Measurements from ENCODE around the gene NOTCH1.
"Not testable (repeated sequence)": the region's sequence is repeated elsewhere in the genome, so short reads cannot be mapped to it uniquely, and the experiment has no call there.

Gene NOTCH1

DNA sequence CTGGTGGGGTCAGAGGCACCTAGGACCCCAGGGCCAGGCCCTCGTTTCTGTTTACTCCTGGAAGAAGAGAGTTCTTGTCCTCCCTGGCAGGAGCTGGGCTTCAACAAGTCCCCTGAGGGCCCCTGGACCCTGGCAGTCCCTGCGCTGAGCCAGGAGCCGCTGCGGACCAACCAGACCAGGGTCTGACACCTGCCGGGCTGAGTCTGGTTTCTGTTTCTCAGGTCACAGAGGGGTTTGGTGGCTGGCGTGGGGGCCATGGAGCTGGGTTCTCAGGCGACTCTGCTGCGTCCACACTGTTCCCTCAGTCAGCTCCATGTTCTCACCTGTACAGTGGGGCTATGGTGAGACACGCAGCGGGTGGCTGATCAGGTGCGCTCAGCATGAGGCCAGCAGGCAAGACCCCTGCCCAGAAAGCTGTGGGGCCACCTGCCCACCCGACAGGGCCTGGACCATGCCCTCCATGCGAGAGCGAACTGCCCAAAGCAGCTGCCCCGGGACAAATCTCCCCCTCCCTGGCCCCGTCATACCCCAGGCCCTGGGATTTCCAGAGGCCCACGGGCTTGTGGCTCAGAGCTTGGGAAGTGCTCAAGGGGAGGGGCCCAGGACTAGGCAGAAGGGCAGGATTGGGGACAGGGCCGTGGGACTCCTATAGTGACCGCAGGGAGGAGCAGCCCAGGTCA lies 17.9 kb upstream of the NOTCH1 start:
- DNase-seq, result no peak

- no peak for DNase-seq
Observed at GRCh38 chr9:136562746-136563495, 17.1 kb upstream of the NOTCH1 start.

- DNase-seq, result no peak
Observed at GRCh38 chr9:136561779-136562178, 15.9 kb upstream of the NOTCH1 start.

- DNase-seq, result no peak
Observed at GRCh38 chr9:136560586-136560985, 14.7 kb upstream of the NOTCH1 start.

- DNase-seq, result not testable (repeated sequence)
Observed at GRCh38 chr9:136559371-136559770, 13.5 kb upstream of the NOTCH1 start.

DNA sequence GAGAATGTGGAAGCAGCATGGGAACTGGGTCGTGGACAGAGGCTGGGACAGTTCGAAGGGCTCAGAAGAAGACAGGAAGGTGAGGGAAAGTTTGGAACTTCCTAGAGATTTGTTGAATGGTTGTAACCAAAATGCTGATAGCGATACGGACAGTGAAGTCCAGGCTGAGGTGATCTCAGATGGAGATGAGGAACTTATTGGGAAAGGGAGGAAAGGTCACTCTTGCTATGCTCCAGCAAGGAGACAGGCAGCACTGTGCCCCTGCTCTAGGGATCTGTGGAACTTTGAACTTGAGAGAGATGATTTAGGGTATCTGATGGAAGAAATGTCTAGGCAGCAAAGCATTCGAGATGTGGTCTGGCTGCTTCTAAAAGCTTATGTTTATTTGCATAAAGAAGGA lies 13.0 kb upstream of the NOTCH1 start:
- not testable (repeated sequence) for DNase-seq

DNA sequence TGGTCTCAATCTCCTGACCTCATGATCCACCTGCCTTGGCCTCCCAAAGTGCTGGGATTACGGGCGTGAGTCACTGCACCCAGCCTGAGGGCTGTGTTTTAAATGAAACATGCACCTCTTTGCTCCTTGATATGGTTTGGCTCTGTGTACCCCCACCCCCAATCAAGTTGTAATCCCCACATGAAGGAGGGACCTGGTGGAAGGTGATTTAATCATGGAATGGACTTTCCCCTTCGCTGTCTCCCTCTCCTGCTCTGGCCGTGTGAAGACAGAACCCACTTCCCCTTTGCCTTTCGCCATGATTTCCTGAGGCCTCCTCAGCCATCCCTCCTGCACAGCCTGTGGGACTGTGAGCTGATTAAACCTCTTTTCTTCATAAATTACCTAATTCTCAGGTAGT lies 12.5 kb upstream of the NOTCH1 start:
- no peak for DNase-seq

DNA sequence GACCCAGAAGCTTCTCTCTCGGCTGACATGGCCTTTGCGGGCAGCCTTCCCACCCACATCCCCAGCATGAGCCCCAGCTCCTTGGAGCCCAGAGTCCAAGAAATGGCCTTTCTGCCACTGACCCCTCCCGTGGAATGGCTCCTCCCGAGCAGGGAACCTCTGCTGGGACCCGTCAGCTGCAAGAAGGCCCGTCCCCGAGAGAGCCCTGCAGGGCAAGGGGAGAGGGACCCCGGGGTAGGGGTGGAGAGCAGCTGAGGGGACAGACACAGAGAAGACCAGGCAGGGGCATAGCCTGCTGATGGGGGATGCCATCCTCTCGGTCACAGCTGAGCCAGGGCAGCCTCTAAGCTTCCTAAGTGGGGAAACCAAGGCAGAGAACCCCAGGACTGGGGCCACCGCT lies 11.2 kb upstream of the NOTCH1 start:
- no peak for DNase-seq

DNA sequence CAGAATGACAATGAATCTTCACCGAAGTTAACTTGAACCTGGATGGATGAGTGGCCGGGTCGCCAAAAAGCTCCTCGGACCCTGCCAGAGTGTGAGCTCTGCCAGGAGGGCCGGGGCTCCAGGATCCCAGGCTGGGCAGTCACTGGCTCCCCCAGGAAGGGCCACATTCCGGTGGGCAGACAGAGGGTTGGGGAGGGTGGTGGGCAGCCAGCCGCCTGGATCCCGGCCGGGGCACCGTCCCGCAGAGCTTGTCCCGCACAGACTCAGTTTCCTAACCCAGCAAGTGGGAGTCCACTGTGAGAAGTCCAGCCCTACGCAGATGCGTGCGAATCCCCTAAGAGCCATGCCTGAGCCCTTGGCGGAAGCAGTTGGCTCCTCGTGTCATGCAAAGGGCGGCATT lies 10.3 kb upstream of the NOTCH1 start:
- no peak for DNase-seq

- DNase-seq, result no peak
Observed at GRCh38 chr9:136554870-136555269, 9.0 kb upstream of the NOTCH1 start.

DNA sequence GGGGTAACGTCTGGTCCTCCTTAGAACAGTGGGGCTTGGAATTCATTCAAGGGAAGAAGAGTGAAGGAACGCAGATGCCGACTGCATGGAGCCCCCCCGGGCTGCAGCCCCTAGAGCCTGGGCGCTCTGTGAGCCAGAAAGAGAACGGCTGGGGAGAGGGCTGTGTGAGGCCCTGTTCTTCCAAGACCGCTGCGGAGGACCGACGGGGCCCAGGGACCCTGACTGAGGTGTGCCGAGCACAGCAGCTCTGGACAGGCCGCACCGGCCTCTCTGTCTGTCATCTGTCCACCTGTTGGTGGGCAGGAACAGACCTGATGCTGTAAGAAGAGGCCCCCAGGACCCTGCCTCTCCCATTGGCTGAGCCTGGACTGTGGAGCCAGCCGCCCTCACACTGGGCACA lies 7.7 kb upstream of the NOTCH1 start:
- DNase-seq, result no peak

- no peak for DNase-seq
Observed at GRCh38 chr9:136552117-136552703, 6.4 kb upstream of the NOTCH1 start.

- DNase-seq, result no peak
Observed at GRCh38 chr9:136551401-136552116, 5.7 kb upstream of the NOTCH1 start.

DNA sequence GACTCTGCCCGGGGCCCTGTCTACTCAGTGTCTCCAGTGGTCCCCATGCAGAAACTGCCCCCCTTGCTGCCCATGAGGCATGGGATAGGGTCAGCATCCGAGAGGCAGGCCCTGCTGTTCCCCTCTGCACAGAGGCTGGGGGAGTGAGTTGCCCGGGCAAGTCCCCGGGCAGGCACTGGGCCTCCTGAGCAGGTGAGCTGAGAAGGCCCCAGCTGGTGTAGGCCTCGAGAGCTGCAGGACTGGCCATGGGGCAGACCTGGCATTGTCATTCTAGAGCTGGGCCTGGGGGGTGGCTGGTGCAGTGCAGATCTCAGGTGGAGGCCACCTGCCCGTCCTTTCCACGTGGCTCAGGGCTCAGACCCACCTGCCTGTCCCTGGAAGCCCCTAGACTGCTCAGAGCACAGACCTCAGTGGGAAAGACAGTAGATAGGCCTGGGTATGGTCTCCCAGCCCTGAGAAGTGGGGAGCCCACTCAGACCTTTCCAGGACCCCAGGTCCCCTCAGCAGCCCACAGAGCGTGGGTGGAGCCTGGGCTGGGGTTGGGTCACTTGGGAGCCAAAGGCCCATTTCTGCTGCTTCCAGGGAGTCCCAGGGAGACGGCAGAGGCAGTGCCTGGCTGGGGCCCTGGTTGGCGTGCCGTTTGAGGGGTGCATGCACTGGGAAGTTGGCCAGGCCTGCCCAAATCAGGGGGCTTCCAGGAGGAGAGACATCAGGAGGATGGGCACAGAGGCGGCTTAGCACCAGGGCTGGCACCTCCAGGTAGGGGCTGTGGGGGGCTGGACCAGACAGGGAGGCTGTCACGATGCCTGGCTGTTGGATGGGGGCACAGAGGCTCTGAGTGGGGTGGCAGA lies 4.8 kb upstream of the NOTCH1 start:
- no peak for DNase-seq

DNA sequence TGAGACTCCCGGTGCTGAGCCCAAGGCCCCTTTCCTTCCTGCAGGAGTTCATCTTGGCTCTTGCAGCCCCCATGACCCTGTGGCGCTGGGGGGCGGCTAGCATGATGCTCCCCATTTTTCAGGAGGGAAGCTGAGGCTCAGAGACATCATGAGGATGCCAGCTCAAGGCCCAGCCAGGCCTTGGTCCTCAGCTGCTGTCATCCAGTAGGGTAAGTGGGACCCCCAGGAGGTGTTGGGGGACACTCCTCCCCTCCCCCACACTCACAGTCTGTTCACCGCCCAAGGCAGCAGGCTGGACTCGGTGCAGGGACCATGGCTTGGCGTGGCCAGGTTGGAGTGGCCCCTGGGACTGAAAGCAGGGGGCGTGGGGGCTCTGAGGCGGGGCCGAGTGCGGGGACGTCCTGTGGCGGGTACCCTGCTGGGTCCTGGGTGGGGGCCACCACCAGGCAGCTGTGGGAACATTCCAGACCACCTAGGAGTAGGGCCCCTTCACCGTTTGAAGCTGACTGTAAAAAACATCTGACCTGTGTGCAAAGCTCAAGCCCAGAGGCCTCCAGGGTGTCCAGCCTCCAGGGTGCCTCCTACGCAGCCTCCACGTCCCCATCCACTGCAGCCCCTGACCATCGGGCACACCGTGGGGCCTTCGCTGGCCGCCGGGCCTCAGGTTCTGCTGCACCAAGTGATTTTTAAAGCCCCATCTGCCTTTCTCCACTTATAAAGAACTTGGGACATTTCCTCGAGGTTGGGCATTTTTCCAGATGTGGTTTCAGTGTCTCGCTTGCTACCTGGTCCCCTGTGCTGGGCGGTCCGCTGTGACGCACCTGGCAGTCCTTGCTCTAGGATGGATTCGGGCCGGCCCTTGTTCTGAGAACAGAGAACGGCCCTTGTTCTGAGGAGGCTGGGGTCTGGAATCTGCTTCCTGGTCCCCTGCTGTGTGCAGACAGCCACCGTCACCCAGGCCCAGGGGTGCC lies 3.4 kb upstream of the NOTCH1 start:
- no peak for DNase-seq

DNA sequence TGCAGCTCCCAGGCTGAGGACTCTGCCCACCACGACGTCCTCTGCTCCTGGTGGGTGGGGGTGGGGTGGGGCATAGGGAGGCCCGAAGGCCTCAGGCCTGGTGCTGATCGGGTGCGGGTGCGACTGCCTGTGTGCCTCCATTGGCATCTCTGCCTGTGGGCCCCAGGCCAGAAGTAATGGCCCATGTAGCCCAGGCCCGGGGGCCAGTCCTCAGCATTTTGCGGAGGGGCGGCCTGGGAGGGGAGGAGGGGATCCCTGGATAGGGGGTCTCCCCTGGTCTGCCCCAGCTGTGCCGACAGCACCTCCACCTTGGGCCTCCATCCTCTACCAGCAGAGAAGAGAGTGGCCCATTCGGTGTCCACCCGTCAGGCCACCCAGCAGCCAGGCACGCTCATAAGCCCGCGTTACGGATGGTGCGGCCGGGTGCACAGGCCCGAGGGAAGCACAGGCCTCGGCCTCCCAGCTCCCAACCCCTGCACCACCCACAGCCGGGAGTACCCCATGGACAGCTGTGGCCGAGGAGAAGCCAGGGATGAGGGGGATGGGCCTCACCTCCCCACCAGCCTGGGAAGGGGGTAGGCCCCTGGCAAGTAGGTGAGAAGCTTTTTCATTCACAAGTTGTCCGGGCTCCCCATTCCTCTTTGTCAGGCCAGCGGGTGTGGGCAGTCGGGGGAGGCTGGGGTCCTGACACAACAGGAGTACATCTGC lies 1.8 kb upstream of the NOTCH1 start:
- DNase-seq, result no peak

- DNase-seq, result no peak
Observed at GRCh38 chr9:136546697-136547501, 1.1 kb upstream of the NOTCH1 start.

DNA sequence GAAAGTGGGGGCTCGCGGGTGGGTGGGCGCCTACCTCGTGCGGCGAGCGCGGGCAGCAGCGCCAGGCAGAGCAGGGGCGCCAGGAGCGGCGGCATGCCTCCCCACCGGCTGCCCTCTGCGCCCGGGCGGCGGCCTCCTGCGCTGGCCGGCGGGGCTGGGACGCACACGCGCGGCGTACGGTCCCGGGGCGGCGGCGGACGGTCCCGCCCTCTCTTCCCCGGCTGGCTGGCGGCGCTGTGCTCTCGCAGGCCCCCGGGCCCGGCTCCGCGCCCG lies 220 bp downstream of the NOTCH1 start:
- no peak for DNase-seq

DNA sequence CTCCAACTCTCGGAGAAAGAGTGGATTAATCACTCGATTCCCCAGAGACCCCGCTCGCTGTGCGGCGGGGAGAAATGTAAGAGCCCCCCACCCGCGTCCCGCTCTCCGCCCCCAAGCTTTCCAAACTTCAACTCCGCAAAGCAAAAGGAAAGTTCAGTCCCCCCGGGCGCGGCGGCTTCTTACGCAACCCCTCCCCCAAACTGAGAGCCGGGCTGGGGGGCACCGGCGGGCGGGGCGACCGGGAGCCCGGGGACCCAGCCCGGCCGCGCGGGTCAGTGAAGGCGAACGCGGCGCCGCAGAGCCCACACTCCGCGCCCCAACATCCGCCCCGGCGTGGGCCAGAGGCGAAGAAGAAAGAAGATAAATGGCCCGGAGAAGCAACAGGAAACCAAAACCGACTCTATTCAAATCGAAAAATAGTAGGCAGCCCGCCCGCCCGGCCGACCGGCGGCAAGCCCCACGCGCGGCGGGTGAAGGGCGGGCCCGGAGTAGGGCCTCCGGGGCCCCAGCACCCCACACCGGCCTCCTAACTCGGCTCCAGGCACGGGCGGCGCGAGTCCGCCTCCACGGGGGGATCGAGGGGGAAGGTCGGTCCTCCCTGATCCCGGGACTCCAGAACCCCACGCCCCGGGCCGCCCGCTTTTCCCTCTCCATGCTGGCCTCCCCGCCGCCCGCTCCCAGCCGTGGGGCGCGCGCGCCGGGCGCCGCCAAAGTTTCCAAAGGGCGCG lies 720 bp downstream of the NOTCH1 start:
- DNase-seq, result no peak

All from NCI-H1436 (cell line).